Adrenal gland (tissue), 5 donors: Measurements from ENCODE around the gene HYCC2.

Experiments used
- CTCF ChIP-seq, 6 experiments: fragments of 450-650 bp in 4 of 6; fragments of 200-600 bp in 2 of 6; sonication (generic) in 1 of 6; IDR thresholded peaks; 1 replicate in 5 of 6; 2 replicates in 1 of 6; pipeline versions ENCODE4 v1.5.1 to v1.8.0; 2016 to 2021; ENCODE audit warnings: antibody characterized with exemption in 6 of 6, mild to moderate bottlenecking in 2 of 6, moderate library complexity in 1 of 6
- POLR2A ChIP-seq, 2 donors: fragments of 450-650 bp; IDR thresholded peaks; one replicate each; pipeline ENCODE4 v1.6.1; 2017; ENCODE audit warnings: antibody characterized with exemption in 2 of 2, mild to moderate bottlenecking in 2 of 2, moderate library complexity in 1 of 2
- donor health status: DM: no; HTN: no; CAD: no.

- no peak for TF ChIP-seq POLR2A (IDR thresholded peaks at IDR 0.05)
- no peak for TF ChIP-seq CTCF (IDR thresholded peaks at IDR 0.05)
These were observed 30.4 kb downstream of the HYCC2 start for GRCh38 chr2:201040867-201041628.
